Lung (tissue), 12 donors: ENCODE measurements around the gene SACS. TPM values are rescaled to one million over a fixed set of nuclear protein-coding genes. Genes with fewer than 3 reads are reported as not detected.

Experiments used
- ATAC-seq: fragments of 200-7000 bp; cut with Tn5 transposase; one replicate; pipeline ENCODE4 v1.9.1; 2020; ENCODE audit warnings: moderate number of reproducible peaks; ENCODE audit not compliant: insufficient read depth, low FRiP score
- DNase-seq, 3 donors: peaks; one replicate each; pipeline ENCODE4 v3.0.0-alpha.2; 2013 to 2017
- H3K27ac ChIP-seq, 2 donors: one replicate each; pipeline ENCODE4 v1.5.1; 2013; ENCODE audit warnings: mild to moderate bottlenecking in 2 of 2, moderate library complexity in 2 of 2, control low read depth in 1 of 2, inconsistent platforms in 1 of 2, low read depth in 1 of 2, low read length in 1 of 2
- H3K27me3 ChIP-seq, 3 donors: one replicate each; pipeline ENCODE4 v1.5.1; 2013; ENCODE audit warnings: low read length in 2 of 3; ENCODE audit not compliant: control insufficient read depth in 3 of 3, insufficient read depth in 3 of 3
- H3K36me3 ChIP-seq, 4 donors: one replicate each; pipeline ENCODE4 v1.5.1; 2013; ENCODE audit warnings: low read length in 4 of 4, mild to moderate bottlenecking in 1 of 4, moderate library complexity in 1 of 4; ENCODE audit not compliant: control insufficient read depth in 4 of 4, insufficient read depth in 4 of 4
- H3K4me1 ChIP-seq, 5 donors: one replicate each; pipeline ENCODE4 v1.5.1; 2013; ENCODE audit warnings: low read length in 5 of 5, mild to moderate bottlenecking in 2 of 5, moderate library complexity in 1 of 5; ENCODE audit not compliant: control insufficient read depth in 5 of 5, insufficient read depth in 5 of 5
- H3K4me3 ChIP-seq: one replicate; pipeline ENCODE4 v1.5.1; 2013; ENCODE audit warnings: mild to moderate bottlenecking, control low read depth, moderate library complexity
- H3K9ac ChIP-seq, 2 donors: one replicate each; pipeline ENCODE4 v1.5.1; 2013; ENCODE audit warnings: low read length in 2 of 2, control low read depth in 1 of 2; ENCODE audit not compliant: insufficient read depth in 1 of 2
- H3K9me3 ChIP-seq, 4 donors: one replicate each; pipeline ENCODE4 v1.5.1; 2013; ENCODE audit warnings: low read length in 3 of 4, mild to moderate bottlenecking in 1 of 4, moderate library complexity in 1 of 4; ENCODE audit not compliant: control insufficient read depth in 4 of 4, insufficient read depth in 3 of 4
- WGBS, 2 donors: extraction: QIAGEN DNeasy Blood & Tissue Kit; methylation state at CpG; one replicate each; pipeline ENCODE4 v1.1.7; 2013; 5-methylcytosine and 5-hydroxymethylcytosine counted together
- polyA plus RNA-seq, 2 donors: library from polyadenylated mRNA; stranded (reverse); fragments of 200-250 nt; gene quantifications; one replicate each; pipeline ENCODE4 v1.2.1, GENCODE V29; 2013
- total RNA-seq, 2 donors: library from RNA; depleted of rRNA in 1 of 2; stranded (reverse); fragments of >200 nt in 1 of 2; gene quantifications; one replicate each; pipeline ENCODE4 v1.2.1, GENCODE V29; 2014 to 2021
- TF ChIP-seq, protein P1 (sequence below): IDR thresholded peaks from 2 replicates; pipeline ENCODE4 v1.5.1; 2012; ENCODE audit warnings: mild to moderate bottlenecking; ENCODE audit errors: control extremely low read depth, extremely low read depth
- donor health status: control.
- donor health status: control.
- donor health status: Bipolar disorder and iron deficiency.
- donor health status: healthy.
- donor health status: DM: yes; HTN: yes; CAD: no.

Gene SACS
- total and polyA plus RNA-seq, 4 donors, result 2.5 to 21.7 (median 7.0) TPM

DNA sequence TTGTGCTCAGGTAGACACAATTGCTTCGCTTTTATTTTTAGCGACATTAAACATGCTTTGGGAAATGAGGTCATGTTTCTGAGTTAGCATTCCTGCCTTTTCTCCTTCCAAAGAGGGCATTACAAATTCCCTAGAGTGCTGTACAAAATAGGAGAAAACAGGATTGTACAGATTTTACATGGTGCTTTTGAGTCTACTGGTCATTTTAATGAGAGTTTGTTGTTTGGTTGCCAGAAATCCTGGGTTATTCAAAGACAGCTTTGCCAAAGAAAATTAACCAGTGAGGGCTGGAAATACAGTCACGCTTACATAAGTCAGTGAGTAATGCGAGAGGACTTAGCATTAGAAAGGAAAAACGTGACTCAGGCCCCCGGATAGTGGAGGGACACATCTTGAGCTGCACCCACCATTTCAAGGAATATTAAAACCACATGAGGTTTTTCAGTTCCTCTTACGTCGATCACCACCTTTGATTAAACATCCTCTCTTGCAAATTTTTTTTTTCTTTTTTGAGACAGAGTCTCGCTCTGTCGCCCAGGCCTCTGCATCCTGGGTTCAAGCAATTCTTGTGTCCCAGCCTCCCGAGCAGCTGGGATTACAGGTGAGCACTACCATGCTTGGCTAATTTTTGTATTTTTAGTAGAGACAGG lies 55.4 kb downstream of the SACS start:
- no peaks in the 10 kb centered on the region for H3K27me3 ChIP-seq
- ATAC-seq (no peak), DNase-seq (peak in 2 of 3 donors; percentile 89 to 91)
- TF ChIP-seq, protein P1, sequence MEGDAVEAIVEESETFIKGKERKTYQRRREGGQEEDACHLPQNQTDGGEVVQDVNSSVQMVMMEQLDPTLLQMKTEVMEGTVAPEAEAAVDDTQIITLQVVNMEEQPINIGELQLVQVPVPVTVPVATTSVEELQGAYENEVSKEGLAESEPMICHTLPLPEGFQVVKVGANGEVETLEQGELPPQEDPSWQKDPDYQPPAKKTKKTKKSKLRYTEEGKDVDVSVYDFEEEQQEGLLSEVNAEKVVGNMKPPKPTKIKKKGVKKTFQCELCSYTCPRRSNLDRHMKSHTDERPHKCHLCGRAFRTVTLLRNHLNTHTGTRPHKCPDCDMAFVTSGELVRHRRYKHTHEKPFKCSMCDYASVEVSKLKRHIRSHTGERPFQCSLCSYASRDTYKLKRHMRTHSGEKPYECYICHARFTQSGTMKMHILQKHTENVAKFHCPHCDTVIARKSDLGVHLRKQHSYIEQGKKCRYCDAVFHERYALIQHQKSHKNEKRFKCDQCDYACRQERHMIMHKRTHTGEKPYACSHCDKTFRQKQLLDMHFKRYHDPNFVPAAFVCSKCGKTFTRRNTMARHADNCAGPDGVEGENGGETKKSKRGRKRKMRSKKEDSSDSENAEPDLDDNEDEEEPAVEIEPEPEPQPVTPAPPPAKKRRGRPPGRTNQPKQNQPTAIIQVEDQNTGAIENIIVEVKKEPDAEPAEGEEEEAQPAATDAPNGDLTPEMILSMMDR, result no peak
- 30 to 46% methylated on average over 11 of the region's 11 CpGs for WGBS, 2 donors
- no peaks in the 10 kb centered on the region for H3K36me3 ChIP-seq
- peak overlapping the region in 1 of 2 donors; percentile 44 for H3K9ac ChIP-seq
- H3K27ac ChIP-seq, result peak overlapping the region in 1 of 2 donors; percentile 26
- H3K9me3 ChIP-seq, result no peaks in the 10 kb centered on the region
- no peak overlapping the region for H3K4me3 ChIP-seq
- H3K4me1 ChIP-seq, result peaks cover 3 to 41% (median 16%) of the 10 kb centered on the region in 5 donors

DNA sequence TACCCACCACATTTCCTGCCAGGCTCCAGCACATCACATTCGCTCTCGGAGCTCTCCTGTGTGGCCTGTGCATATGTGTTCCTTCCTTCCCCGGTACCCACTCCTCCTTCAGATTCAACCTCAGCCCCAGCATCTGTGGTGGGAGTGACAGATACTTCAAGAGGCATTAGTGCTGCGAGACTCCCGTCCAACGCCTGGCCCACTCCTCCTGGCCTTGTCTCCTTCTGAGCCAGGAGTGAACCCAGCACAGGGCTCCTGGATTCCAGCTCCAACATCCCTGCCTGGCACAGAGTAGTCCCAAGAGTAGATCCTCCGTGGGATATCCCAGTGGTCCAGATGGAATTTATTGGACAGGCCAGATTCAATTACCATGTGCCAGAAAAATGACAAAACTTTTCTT lies 55.9 kb downstream of the SACS start:
- WGBS, 2 donors, result 77 to 83% methylated on average over 7 of the region's 7 CpGs
- Histone ChIP-seq H3K4me3 (no peak overlapping the region), H3K36me3 (no peaks in the 10 kb centered on the region), H3K27ac (peak overlapping the region; percentile 26 to 41), H3K27me3 (no peaks in the 10 kb centered on the region), H3K9ac (peak overlapping the region in 1 of 2 donors; percentile 44), H3K9me3 (no peaks in the 10 kb centered on the region), H3K4me1 (peaks cover 3 to 46% (median 16%) of the 10 kb centered on the region in 5 donors)
- no peak for ATAC-seq
- TF ChIP-seq, protein P1, result no peak
- DNase-seq, result peak in 1 of 3 donors; percentile 22

- TF ChIP-seq, protein P1, result no peak
- no peaks in the 10 kb centered on the region for H3K27me3 ChIP-seq
- DNase-seq, result peak; percentile 93 to 98 (median 96)
- peak overlapping the region; percentile 93 to 98 for H3K27ac ChIP-seq
- WGBS, 2 donors, result 0 to 1% methylated on average over 97 to 117 of the region's 117 CpGs
- H3K4me1 ChIP-seq, result peaks cover 3 to 42% (median 22%) of the 10 kb centered on the region in 5 donors
- H3K9ac ChIP-seq, result peak overlapping the region; percentile 21 to 64
- H3K36me3 ChIP-seq, result peaks cover 0 to 9% (median 3%) of the 10 kb centered on the region in 4 donors
- ATAC-seq, result peak; percentile 98
- no peaks in the 10 kb centered on the region for H3K9me3 ChIP-seq
- H3K4me3 ChIP-seq, result peak overlapping the region; percentile 96
Measured at GRCh38 chr13:23375001-23375971, 58.2 kb downstream of the SACS start.
